HG03039 (cell line): ENCODE data around the gene RAD50.

Source experiments
- ATAC-seq: cut with Tn5 transposase; IDR thresholded peaks from one replicate; pipeline ENCODE4 v1.9.1; 2021; ENCODE audit warnings: mild to moderate bottlenecking, moderate library complexity; ENCODE audit not compliant: unreplicated experiment

RAD50 gene

DNA sequence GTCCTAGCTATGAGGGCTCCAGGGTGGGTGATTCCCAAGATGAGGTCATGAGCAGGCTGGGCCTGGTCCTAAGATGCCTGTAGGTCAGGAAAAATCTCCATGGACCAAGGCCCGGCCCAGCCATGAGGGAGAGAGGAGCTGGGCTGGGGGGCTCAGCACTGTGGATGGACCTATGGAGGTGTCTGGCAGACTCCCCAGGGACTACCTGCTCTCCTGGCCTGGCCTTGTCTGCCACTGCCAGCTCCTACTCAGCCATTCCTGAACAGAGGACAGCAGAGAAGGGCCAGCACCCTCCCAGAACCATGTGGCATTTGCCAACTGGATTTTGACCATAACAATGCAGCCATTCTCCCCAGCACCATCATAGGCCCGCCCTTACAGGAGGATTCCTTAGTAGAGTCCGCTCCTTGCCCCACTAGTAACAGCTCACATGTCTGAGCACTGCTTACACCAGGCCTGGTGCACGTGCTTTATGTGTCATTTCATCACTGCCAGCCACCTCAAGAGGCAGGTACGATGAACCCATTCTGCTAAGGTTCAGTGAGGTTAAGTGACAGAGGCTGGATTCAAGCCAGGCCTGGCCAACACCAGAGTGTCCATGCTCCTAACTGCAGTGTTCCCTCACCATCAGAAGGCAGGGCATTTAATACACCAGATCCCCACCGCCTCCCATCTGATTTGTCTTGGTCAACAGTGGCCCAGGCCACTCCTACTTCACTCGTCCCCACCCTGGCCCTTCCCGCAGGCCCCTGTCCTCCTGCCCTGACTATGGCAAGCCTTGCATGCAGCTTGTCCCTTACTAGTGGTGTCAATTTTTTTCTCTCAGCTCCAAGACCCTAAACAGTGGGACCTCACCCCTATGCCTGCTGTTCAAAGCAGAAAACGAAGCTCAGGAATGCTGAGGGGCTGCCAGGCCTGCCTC, 101.9 kb downstream of the RAD50 start:
- no peak for ATAC-seq

DNA sequence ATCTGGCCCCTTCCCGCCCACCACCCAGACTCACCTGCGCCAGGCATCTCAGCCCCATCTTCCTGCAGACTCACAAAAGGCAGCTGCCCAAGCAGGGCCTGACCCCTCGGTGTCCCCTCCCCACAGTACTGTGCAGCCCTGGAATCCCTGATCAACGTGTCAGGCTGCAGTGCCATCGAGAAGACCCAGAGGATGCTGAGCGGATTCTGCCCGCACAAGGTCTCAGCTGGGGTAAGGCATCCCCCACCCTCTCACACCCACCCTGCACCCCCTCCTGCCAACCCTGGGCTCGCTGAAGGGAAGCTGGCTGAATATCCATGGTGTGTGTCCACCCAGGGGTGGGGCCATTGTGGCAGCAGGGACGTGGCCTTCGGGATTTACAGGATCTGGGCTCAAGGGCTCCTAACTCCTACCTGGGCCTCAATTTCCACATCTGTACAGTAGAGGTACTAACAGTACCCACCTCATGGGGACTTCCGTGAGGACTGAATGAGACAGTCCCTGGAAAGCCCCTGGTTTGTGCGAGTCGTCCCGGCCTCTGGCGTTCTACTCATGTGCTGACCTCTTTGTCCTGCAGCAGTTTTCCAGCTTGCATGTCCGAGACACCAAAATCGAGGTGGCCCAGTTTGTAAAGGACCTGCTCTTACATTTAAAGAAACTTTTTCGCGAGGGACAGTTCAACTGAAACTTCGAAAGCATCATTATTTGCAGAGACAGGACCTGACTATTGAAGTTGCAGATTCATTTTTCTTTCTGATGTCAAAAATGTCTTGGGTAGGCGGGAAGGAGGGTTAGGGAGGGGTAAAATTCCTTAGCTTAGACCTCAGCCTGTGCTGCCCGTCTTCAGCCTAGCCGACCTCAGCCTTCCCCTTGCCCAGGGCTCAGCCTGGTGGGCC, 103.1 kb downstream of the RAD50 start:
- no peak for ATAC-seq

DNA sequence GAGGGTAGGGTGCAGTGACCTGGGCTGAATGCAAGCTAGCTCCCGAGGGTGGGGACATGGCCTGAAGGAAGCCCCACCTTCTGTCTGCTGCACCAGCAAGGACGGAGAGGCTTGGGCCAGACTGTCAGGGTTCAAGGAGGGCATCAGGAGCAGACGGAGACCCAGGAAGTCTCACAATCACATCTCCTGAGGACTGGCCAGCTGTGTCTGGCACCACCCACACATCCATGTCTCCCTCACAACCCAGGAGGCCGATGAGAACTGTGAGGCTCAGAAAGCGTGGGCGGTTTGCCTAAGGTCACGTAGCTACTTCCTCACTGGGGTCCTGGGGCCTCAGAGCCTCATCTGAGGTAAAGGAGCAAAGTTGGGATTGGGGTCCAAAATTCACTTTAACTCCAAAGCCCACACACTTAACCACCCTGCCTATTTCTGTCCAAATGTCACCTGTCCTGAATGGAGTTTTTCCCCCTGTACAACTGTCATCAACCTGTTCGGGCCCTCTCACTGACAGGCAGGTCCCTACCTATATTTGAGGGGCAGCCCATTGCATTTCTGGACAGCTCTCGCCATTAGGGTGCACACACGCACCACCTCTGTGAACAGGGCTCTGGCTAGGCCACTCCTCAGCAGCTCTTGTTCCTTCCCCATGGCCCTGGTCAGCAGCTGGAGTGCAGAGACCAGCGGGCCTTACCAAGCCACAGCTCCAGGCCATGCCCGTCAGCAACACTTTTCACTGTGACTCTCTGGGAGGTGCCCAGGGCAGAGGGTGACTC, 104.6 kb downstream of the RAD50 start:
- ATAC-seq, result no peak

- no peak for ATAC-seq
Observed at GRCh38 chr5:132662004-132662401, 105.2 kb downstream of the RAD50 start.

GRCh38 chr5:132662925-132663770, 106.4 kb downstream of the RAD50 start:
- peak; percentile 57 for ATAC-seq

GRCh38 chr5:132663771-132664695, 107.3 kb downstream of the RAD50 start:
- ATAC-seq, result peak; percentile 40

DNA sequence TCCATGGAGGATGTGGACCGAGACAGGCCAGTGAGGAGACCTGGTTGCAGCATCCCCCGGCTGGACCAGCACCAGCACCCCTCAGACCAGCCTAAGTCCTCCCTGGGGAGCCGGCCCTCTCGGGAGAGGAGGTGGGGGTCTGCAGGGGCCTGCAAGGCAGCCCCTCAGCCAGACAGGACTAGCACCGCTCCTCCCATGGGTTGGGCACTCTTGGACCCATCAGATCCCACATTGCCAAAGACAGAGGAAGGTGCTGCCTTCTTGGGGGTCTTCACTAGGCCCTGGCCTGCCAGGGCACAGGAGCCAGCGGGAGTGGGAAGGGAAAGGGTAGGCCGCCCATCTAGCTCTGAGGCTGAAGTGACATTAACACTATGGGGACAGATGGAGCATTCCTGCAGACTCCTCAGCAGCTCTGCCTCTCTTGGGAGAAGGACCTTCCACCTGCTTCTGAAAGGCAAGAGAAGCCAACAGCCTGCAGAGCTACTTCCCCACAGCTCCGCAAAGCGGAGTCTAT, 108.0 kb downstream of the RAD50 start:
- ATAC-seq, result no peak

GRCh38 chr5:132665574-132666080, 108.8 kb downstream of the RAD50 start:
- no peak for ATAC-seq

- ATAC-seq, result no peak
Observed at GRCh38 chr5:132666310-132667123, 109.7 kb downstream of the RAD50 start.

- ATAC-seq, result no peak
Observed at GRCh38 chr5:132667309-132667708, 110.5 kb downstream of the RAD50 start.

GRCh38 chr5:132667761-132668705, 111.3 kb downstream of the RAD50 start:
- no peak for ATAC-seq

DNA sequence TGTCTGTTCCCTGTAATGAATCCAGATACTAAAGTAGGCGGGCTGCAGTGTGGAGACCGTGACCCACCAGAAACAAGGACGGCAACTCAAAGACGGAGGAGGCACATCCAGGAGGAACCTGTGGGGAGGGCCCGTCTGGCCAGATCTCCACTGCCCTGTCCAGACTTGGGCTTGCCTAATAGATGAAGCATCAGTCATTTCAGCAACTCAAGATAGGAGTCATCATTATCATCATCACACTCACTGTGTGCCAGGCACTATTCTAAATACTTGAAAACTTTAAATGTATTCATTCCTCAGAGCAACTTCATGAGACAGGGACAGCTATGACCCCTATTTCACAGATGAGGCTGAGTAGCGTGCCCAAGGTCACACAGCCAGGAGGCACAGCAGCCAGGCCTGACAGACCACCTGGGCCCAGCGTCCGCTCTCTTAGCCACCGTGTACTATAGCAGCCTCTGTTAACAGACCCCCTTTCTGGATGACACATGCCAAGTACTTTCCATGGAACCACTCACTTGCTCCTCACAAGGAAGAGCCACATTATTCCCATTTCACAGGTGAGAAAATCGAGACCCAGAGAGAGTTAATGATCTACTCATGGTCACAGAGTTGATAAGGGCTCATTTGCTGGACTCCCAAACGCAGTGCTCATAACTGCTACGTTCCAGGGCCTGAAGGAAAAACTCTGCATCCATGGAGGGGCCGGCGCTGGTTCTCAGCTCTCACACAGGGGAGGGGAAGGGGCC, 112.1 kb downstream of the RAD50 start:
- no peak for ATAC-seq

DNA sequence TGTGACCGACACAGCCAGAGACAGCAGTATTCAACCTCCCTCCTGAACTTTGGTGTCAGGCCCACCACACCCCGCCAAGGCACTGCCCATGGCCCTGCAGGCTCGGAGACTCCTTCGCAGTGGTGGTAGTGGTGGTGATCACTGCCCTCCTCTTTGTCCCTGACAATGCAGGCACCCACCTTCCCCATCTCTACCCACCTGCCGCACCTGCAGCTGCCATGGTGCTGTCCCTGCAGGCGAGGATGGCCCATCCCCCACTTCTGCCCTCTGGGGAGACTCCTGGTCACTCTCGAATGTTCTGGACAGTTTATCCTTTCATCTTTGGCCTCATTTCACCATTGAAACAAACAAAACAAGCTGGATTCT, 112.7 kb downstream of the RAD50 start:
- ATAC-seq, result no peak

GRCh38 chr5:132669966-132670882, 113.4 kb downstream of the RAD50 start:
- ATAC-seq, result no peak

- no peak for ATAC-seq
Observed at GRCh38 chr5:132671000-132671399, 114.2 kb downstream of the RAD50 start.
